Activated CD8-positive, alpha-beta T cell treated with anti-CD3 and anti-CD28 coated beads, Interleukin-2, amount 10 ng/mL, durations not matched to agents 7 days and 5 days (primary cell): ENCODE results near the gene GJB3. TPM values are rescaled to one million over a fixed set of nuclear protein-coding genes. Genes with fewer than 3 reads are reported as not detected.

Experiments
- ATAC-seq: fragments of 150-1000 bp; cut with Tn5 transposase; one replicate; pipeline ENCODE4 v1.10.0; 2021; ENCODE audit warnings: moderate library complexity
- CTCF ChIA-PET: fragments of 350-600 bp; sonication (Branson Sonifier 250); formaldehyde crosslinking; loops from one replicate; lab custom pipeline; 2021; ENCODE audit warnings: antibody characterized with exemption; lab: Charles Lee
- POLR2A ChIA-PET: fragments of 350-600 bp; sonication (Branson Sonifier 250); formaldehyde crosslinking; loops from one replicate; lab custom pipeline; 2021; ENCODE audit warnings: antibody characterized with exemption; lab: Charles Lee
- DNase-seq: peaks from one replicate; pipeline ENCODE4 v3.0.0-alpha.2; 2020
- H3K27ac Mint-ChIP-seq: one replicate; pipeline ENCODE4 v1.8.0; 2021; ENCODE audit warnings: mild to moderate bottlenecking, mixed read lengths
- H3K27me3 Mint-ChIP-seq: one replicate; pipeline ENCODE4 v1.8.0; 2021; ENCODE audit warnings: low read depth, mixed read lengths
- H3K36me3 Mint-ChIP-seq: one replicate; pipeline ENCODE4 v1.8.0; 2021; ENCODE audit warnings: low read depth, mixed read lengths
- H3K4me1 Mint-ChIP-seq: one replicate; pipeline ENCODE4 v1.8.0; 2021; ENCODE audit warnings: low read depth, mixed read lengths
- H3K4me3 Mint-ChIP-seq: one replicate; pipeline ENCODE4 v1.8.0; 2021; ENCODE audit warnings: mild to moderate bottlenecking, mixed read lengths
- H3K9me3 Mint-ChIP-seq: one replicate; pipeline ENCODE4 v1.8.0; 2022; ENCODE audit warnings: mixed read lengths; ENCODE audit not compliant: insufficient read depth
- total RNA-seq, 2 experiments: library from RNA; stranded (reverse); gene quantifications; one replicate each; pipeline ENCODE4 v1.2.3, GENCODE V29; 2021

Gene GJB3
- total RNA-seq, 2 experiments from 2014 or later = not detected

DNA sequence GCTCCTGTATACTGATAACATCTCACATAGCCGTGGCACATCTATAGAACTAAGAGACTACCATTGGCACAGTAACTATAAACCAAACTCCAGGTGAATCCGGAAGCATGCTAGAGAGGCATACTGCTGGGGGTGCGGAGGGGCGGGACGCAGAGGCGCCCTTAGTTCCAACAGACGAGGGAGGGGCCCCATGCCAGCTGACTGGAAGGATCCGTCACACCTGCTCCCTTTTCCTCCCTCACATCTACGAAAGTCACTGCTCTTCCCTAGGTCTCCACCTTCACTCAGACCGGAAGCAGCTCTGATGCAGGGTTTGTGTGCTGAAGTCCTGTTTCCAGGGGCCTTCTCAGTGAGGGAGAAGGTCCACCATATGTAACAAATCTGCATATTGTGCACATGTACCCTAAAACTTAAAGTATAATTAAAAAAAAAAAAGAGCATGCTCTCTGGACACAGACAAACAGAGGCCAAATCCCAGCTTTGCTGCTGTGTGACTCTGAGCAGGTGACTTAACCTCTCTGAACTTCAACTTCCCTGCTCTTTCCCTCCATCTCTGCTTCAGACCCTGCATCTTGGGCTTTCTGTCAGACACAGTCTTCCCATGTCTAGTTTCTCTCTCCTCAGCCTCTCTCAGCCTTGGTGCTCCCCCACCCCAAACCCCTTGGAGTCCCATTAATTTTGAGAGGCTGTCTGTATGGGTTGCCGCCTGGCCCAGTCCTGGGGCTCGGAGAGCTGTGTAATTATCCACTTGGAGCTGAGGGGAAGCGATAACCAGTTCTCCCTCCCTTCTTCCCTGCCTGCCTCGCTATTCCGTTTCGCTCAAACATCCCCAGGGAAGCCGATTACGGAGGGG lies 34.0 kb upstream of the GJB3 start:
- DNase-seq = no peak
- Mint-ChIP-seq H3K27ac (no peak overlapping the region), H3K9me3 (no peaks in the 10 kb centered on the region), H3K27me3 (no peaks in the 10 kb centered on the region), H3K4me3 (no peak overlapping the region), H3K36me3 (no peaks in the 10 kb centered on the region), H3K4me1 (no peaks in the 10 kb centered on the region)
- ATAC-seq = no peak
- ChIA-PET POLR2A (no interaction called here), CTCF (no interaction called here)

DNA sequence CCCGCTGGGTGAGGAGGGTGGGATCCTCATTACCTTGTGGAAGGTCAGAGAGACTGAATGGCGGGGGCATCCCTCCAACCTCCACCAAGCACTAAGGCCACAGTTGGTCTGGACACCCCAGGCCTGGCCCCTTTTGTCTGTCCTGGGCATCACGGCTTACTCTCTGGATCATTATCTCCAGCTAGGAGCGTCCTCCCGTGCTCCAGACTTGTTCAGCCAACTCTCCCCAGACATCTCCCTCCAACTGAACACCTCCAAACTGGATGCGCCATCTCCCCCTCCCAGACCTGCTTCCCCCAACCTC lies 33.4 kb upstream of the GJB3 start:
- ChIA-PET POLR2A (no interaction called here), CTCF (no interaction called here)
- ATAC-seq = no peak
- H3K27ac Mint-ChIP-seq = no peak overlapping the region
- no peak for DNase-seq
- H3K4me1 Mint-ChIP-seq = no peaks in the 10 kb centered on the region
- H3K27me3 Mint-ChIP-seq = no peaks in the 10 kb centered on the region
- H3K9me3 Mint-ChIP-seq = no peaks in the 10 kb centered on the region
- no peaks in the 10 kb centered on the region for H3K36me3 Mint-ChIP-seq
- no peak overlapping the region for H3K4me3 Mint-ChIP-seq

DNA sequence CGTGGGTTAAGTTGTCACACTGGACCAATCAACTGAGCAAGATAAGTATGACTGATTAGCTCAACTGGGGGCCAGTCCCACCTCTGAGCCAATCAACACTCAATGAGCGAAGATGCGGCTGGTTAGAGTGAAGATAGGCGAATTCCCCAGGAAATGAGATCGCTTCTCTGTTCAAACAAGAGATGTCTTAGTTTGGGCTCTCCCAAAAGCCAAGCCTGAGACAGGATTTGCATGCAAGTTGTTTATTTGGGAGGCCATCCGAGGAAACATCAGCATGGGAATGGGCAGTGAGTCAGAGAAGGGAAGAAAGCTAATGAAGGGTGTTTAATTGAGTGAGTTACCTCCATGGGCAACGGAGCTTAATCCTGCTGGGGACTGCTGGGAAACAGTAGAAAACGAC lies 31.0 kb upstream of the GJB3 start:
- H3K27me3 Mint-ChIP-seq = peaks cover 4% of the 10 kb centered on the region
- CTCF ChIA-PET = interaction anchor here (4.0 kb wide), 1 partner anchor 7 kb away, joined by 21 read pairs; no protein-coding TSS in a partner anchor
- ATAC-seq = no peak
- DNase-seq = no peak
- no peak overlapping the region for H3K4me3 Mint-ChIP-seq
- H3K36me3 Mint-ChIP-seq = no peaks in the 10 kb centered on the region
- no peaks in the 10 kb centered on the region for H3K9me3 Mint-ChIP-seq
- H3K27ac Mint-ChIP-seq = no peak overlapping the region
- H3K4me1 Mint-ChIP-seq = no peaks in the 10 kb centered on the region
- POLR2A ChIA-PET = no interaction called here

DNA sequence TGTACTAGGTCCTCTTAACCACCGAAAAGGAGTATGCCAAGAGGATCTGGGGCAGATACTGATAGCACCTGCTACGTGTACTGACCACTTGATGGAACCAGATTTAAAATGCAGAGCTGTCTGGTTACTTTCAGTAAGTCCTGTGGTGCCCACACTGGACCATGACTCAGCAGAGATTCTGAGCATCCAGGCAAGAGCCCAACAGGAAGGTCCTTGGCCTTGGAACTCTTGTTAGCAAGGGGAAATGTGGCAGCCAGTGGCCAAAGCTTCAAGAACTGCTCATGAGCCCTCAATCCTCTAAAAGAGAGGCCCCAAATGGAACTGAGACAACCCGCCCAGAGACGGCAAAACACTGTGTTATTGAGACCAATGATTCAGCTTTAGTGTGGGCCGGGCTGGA lies 30.4 kb upstream of the GJB3 start:
- DNase-seq (no peak), ATAC-seq (no peak)
- no peak overlapping the region for H3K27ac Mint-ChIP-seq
- H3K4me1 Mint-ChIP-seq = no peaks in the 10 kb centered on the region
- H3K9me3 Mint-ChIP-seq = no peaks in the 10 kb centered on the region
- ChIA-PET POLR2A (no interaction called here), CTCF (interaction anchor here (4.0 kb wide), 1 partner anchor 8 kb away, joined by 21 read pairs; no protein-coding TSS in a partner anchor)
- no peak overlapping the region for H3K4me3 Mint-ChIP-seq
- H3K36me3 Mint-ChIP-seq = no peaks in the 10 kb centered on the region
- H3K27me3 Mint-ChIP-seq = peaks cover 4% of the 10 kb centered on the region

DNA sequence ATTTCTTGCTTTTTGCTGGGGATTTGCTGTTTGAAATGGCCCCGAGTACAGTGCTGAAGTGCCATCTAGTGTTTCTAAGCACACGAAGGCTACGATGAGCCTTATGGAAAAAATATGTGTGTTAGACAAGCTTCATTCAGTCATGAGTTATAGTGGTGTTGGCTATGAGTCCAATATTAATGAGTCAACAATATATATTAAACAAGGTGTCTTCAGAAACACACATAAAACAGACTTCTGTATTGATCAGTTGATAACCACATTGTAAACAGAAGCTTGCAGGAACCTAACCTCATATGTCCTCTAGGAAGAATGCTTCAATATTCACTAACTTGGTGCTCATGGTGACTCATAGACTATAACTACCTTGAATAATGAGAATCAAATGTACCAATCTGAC lies 27.9 kb upstream of the GJB3 start:
- Mint-ChIP-seq H3K4me3 (no peak overlapping the region), H3K9me3 (no peaks in the 10 kb centered on the region), H3K4me1 (no peaks in the 10 kb centered on the region), H3K27ac (no peak overlapping the region), H3K27me3 (peaks cover 4% of the 10 kb centered on the region), H3K36me3 (no peaks in the 10 kb centered on the region)
- ChIA-PET CTCF (interaction anchor here (4.0 kb wide), 1 partner anchor 10 kb away, joined by 21 read pairs; no protein-coding TSS in a partner anchor), POLR2A (no interaction called here)
- DNase-seq (no peak), ATAC-seq (no peak)

DNA sequence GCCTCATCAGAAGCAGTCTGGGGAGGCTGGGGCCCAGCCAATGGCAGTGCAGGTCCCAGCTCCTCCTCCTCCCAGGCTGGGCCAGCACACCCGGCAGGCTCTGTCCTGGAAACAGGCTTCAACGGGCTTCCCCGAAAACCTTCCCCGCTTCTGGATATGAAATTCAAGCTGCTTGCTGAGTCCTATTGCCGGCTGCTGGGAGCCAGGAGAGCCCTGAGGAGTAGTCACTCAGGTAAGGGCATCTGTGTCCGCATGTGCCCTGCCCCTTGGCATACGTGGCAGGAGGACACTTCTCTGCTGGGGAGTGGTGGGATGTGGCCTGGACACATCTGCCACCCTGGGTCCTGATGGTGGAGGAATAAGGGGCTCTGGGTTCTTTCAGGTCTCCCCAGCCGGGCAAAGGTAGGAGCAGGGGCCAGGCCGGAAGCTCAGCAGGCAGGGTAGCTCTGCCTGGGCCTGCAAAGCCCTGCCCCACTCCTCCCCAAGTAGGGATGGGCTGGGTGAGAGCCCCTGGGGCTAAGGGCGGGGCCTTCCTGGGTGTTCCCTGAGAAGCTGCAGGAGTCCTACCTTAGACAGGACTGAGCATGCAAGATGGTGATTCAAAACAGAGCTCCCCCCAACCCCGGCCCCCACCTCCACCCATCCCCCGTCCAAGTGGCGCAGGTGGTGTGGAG lies 25.9 kb upstream of the GJB3 start, which contains the start of gene GJB5:
Gene GJB5 (plus strand): TSS at position 84 of the 674 bp plus-strand sequence. CDS start 2,284 bp downstream, outside the sequence.
- Mint-ChIP-seq H3K27me3 (peaks cover 4% of the 10 kb centered on the region), H3K9me3 (no peaks in the 10 kb centered on the region), H3K4me3 (no peak within 1 kb of the TSS), H3K36me3 (no peaks in the 10 kb centered on the region), H3K4me1 (no peaks in the 10 kb centered on the region), H3K27ac (no peak within 1 kb of the TSS)
- ChIA-PET CTCF (no interaction called here), POLR2A (no interaction called here)
- ATAC-seq (no peak), DNase-seq (no peak)

DNA sequence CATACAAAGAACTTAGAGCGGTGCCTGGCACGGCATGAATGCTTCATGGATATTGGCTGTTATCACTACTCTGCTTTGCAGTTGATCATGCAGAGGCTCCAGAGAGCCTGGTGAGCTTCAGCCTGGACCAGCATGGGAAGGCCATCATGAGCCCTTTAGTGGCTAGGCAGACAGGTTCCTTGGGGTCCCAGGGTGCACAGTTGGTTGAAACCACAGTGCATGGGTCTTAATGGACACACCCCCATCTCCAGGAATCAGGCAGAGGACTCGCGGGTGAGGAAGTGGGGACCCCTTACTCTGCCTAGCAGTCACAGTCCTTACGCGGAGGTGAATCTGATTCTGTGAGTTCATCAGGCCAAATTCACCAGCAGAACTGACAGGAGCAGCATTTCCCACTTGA lies 25.1 kb upstream of the GJB3 start:
- no peak overlapping the region for H3K4me3 Mint-ChIP-seq

DNA sequence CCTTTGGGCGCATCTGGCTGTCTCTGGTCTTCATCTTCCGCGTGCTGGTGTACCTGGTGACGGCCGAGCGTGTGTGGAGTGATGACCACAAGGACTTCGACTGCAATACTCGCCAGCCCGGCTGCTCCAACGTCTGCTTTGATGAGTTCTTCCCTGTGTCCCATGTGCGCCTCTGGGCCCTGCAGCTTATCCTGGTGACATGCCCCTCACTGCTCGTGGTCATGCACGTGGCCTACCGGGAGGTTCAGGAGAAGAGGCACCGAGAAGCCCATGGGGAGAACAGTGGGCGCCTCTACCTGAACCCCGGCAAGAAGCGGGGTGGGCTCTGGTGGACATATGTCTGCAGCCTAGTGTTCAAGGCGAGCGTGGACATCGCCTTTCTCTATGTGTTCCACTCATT lies 23.6 kb upstream of the GJB3 start:
- DNase-seq (no peak), ATAC-seq (no peak)
- Mint-ChIP-seq H3K4me3 (no peak overlapping the region), H3K36me3 (no peaks in the 10 kb centered on the region), H3K9me3 (no peaks in the 10 kb centered on the region), H3K27ac (no peak overlapping the region), H3K27me3 (peaks cover 4% of the 10 kb centered on the region), H3K4me1 (no peaks in the 10 kb centered on the region)
- POLR2A ChIA-PET = no interaction called here
- CTCF ChIA-PET = interaction anchor here (1.1 kb wide), 1 partner anchor 14 kb away, joined by 4 read pairs; no protein-coding TSS in a partner anchor

More for the DNA sequence above, 25.1 kb upstream of the GJB3 start:
- ChIA-PET POLR2A (interaction anchor here (0.6 kb wide), 1 partner anchor 1838 kb away, joined by 3 read pairs; no protein-coding TSS in a partner anchor), CTCF (no interaction called here)
- Mint-ChIP-seq H3K27me3 (peaks cover 4% of the 10 kb centered on the region), H3K27ac (no peak overlapping the region), H3K36me3 (no peaks in the 10 kb centered on the region), H3K9me3 (no peaks in the 10 kb centered on the region), H3K4me1 (no peaks in the 10 kb centered on the region)
- DNase-seq (no peak), ATAC-seq (no peak)

DNA sequence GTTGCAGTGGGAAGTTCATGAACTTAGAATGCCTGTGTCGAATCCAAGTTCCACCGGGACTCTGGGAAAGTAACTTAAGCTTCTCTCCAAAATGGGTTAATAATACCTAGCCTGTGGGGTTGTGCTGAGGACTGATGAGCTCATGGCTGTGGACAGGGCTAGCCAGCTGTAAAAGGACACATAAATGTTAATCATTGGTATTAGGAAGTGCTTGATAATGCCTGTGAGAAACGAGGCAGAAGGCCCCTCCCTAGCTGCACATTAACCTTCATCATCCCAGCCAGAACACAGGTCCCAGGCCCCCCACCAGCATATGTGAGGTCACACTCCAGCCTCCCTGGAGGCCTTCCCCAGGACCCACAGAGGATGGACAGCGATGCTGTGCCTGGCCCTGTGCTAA lies 22.3 kb upstream of the GJB3 start:
- Mint-ChIP-seq H3K4me1 (no peaks in the 10 kb centered on the region), H3K27ac (no peak overlapping the region), H3K9me3 (no peaks in the 10 kb centered on the region), H3K4me3 (no peak overlapping the region), H3K36me3 (no peaks in the 10 kb centered on the region), H3K27me3 (peaks cover 1% of the 10 kb centered on the region)
- ATAC-seq (no peak), DNase-seq (no peak)
- CTCF ChIA-PET = interaction anchor here (2.4 kb wide), 1 partner anchor 16 kb away, joined by 8 read pairs; no protein-coding TSS in a partner anchor
- POLR2A ChIA-PET = no interaction called here

DNA sequence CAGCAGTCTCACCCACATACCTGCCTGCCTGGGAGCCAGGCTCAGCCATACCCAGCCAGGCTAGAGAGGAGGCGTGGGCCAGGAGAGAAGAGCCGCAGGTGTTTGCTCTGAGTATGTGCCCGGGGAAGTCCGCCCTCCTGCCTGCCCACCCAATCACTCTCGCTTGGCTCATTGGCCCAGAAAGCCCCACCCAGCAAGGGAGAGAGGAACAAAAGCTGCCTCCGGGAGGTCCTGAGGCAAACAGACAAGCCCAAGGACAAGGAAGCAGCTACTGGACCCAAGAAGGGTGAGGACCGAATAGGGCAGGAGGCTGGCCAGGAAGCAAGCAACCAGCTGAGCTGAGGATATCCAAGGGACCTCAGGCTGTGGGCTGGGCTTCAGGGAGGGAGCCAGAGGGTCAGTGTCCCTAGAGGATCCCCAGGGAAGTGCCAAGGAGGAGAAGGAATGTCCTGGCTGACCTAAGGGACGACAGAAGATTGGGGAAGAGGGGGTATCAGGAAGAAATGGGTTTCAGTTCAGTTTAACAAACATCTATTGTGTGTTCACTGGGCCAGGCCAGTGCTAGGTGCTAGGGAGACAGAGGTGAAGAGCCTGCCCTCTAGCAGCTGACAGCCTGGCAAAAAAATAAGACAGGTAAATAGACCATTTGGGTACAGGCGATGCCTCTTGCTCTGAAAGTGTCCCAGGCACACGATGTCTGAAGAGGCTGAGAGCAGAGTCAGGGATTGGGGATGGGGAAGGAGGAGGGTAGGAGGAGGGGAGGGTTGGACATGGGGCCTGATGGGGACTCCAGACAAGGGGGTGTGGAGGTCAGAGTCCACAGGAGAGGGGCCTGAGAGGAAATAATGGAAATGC lies 21.3 kb upstream of the GJB3 start, which contains the start of gene GJB4:
Gene GJB4 (plus strand): TSS at position 238 of the 855 bp plus-strand sequence. CDS start 1,515 bp downstream, outside the sequence.
- Mint-ChIP-seq H3K4me1 (no peaks in the 10 kb centered on the region), H3K27ac (no peak within 1 kb of the TSS), H3K4me3 (no peak within 1 kb of the TSS), H3K36me3 (no peaks in the 10 kb centered on the region), H3K9me3 (no peaks in the 10 kb centered on the region), H3K27me3 (no peaks in the 10 kb centered on the region)
- ChIA-PET POLR2A (no interaction called here), CTCF (interaction anchor here (2.4 kb wide), 1 partner anchor 17 kb away, joined by 8 read pairs; no protein-coding TSS in a partner anchor)
- ATAC-seq (no peak), DNase-seq (no peak)

DNA sequence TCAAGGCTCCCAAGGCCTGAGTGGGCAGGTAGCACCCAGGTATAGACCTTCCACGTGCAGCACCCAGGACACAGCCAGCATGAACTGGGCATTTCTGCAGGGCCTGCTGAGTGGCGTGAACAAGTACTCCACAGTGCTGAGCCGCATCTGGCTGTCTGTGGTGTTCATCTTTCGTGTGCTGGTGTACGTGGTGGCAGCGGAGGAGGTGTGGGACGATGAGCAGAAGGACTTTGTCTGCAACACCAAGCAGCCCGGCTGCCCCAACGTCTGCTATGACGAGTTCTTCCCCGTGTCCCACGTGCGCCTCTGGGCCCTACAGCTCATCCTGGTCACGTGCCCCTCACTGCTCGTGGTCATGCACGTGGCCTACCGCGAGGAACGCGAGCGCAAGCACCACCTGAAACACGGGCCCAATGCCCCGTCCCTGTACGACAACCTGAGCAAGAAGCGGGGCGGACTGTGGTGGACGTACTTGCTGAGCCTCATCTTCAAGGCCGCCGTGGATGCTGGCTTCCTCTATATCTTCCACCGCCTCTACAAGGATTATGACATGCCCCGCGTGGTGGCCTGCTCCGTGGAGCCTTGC lies 19.7 kb upstream of the GJB3 start:
- DNase-seq (no peak), ATAC-seq (no peak)
- H3K27me3 Mint-ChIP-seq = no peaks in the 10 kb centered on the region
- no peaks in the 10 kb centered on the region for H3K36me3 Mint-ChIP-seq
- H3K27ac Mint-ChIP-seq = no peak overlapping the region
- H3K4me1 Mint-ChIP-seq = no peaks in the 10 kb centered on the region
- POLR2A ChIA-PET = no interaction called here
- H3K4me3 Mint-ChIP-seq = no peak overlapping the region
- no peaks in the 10 kb centered on the region for H3K9me3 Mint-ChIP-seq
- CTCF ChIA-PET = no interaction called here
